ENCODE data around the gene MOCOS. TPM values are rescaled to one million over a fixed set of nuclear protein-coding genes. Genes with fewer than 3 reads are reported as not detected.

Gene MOCOS
- total RNA-seq, 1 experiment from 2014 or later: 4.2 TPM

GRCh38 chr18:36284268-36284667 is 97.0 kb downstream of the MOCOS start:
- H3K36me3 Mint-ChIP-seq: no peaks in the 10 kb centered on the region
- CTCF ChIA-PET: interaction anchor here (0.6 to 3.9 kb wide), 34 partner anchors 9 to 898 kb away, joined by 3 to 44 read pairs (median 4); partner anchors contain the start of genes FHOD3 and MOCOS
- H3K9me3 Mint-ChIP-seq: peaks cover 8% of the 10 kb centered on the region
- POLR2A ChIA-PET: no interaction called here
- TF ChIP-seq JUN (CRISPR knock-in tag; IDR thresholded peaks at IDR 0.05): no peak
- no peak for TF ChIP-seq ZNF138 (CRISPR knock-in tag; conservative IDR thresholded peaks at IDR 0.05)
- TF ChIP-seq HMGXB4 (CRISPR knock-in tag; IDR thresholded peaks at IDR 0.05): no peak
- no peak for TF ChIP-seq ZNF671 (CRISPR knock-in tag; IDR thresholded peaks at IDR 0.05)
- TF ChIP-seq TP53 (CRISPR knock-in tag; IDR thresholded peaks at IDR 0.05): no peak
- no peak for TF ChIP-seq IRF2 (CRISPR knock-in tag; IDR thresholded peaks at IDR 0.05; ENCODE audit: borderline replicate concordance, low read depth)
- TF ChIP-seq ATF1 (CRISPR knock-in tag; IDR thresholded peaks at IDR 0.05): no peak
- no peak for TF ChIP-seq CREB1 (CRISPR knock-in tag; IDR thresholded peaks at IDR 0.05)
- TF ChIP-seq FOXK1 (CRISPR knock-in tag; IDR thresholded peaks at IDR 0.05): no peak
- TF ChIP-seq ZBTB21 (CRISPR knock-in tag; IDR thresholded peaks at IDR 0.05; ENCODE audit: borderline replicate concordance): no peak
- no peak for TF ChIP-seq NR1H2 (CRISPR knock-in tag; IDR thresholded peaks at IDR 0.05)
- no peak for TF ChIP-seq ZNF232 (CRISPR knock-in tag; IDR thresholded peaks at IDR 0.05)
- no peak for DNase-seq (ENCODE audit: low spot score)
- H3K27ac Mint-ChIP-seq: no peak overlapping the region
- ATAC-seq: no peak
- no peaks in the 10 kb centered on the region; the same call in 1 of the 2 replicates for H3K4me1 Mint-ChIP-seq
- H3K4me3 Mint-ChIP-seq: no peak overlapping the region
- H3K27me3 Mint-ChIP-seq (ENCODE audit: low read depth): peaks cover 6% of the 10 kb centered on the region

GRCh38 chr18:36284671-36285295 is 97.5 kb downstream of the MOCOS start:
- ATAC-seq (peak; percentile 60), DNase-seq (ENCODE audit: low spot score) (peak; percentile 28)
- Mint-ChIP-seq H3K4me1 (no peaks in the 10 kb centered on the region; the same call in 1 of the 2 replicates), H3K4me3 (no peak overlapping the region), H3K27me3 (ENCODE audit: low read depth) (peaks cover 4% of the 10 kb centered on the region), H3K36me3 (no peaks in the 10 kb centered on the region), H3K27ac (no peak overlapping the region), H3K9me3 (peaks cover 11% of the 10 kb centered on the region)
- POLR2A ChIA-PET: no interaction called here
- TF ChIP-seq ZBTB21 (CRISPR knock-in tag; IDR thresholded peaks at IDR 0.05; ENCODE audit: borderline replicate concordance) (no peak), TEAD4 (CRISPR knock-in tag; IDR thresholded peaks at IDR 0.05) (no peak), CTCF (IDR thresholded peaks at IDR 0.05) (peak; percentile 61)
- CTCF ChIA-PET: interaction anchor here (0.6 to 3.9 kb wide), 36 partner anchors 10 to 898 kb away, joined by 3 to 44 read pairs (median 4); partner anchors contain the start of genes FHOD3 and MOCOS

- POLR2A ChIA-PET: no interaction called here
- Mint-ChIP-seq H3K4me3 (no peak overlapping the region), H3K9me3 (peaks cover 18% of the 10 kb centered on the region), H3K4me1 (no peaks in the 10 kb centered on the region; the same call in 1 of the 2 replicates), H3K27ac (no peak overlapping the region), H3K27me3 (ENCODE audit: low read depth) (peaks cover 8% of the 10 kb centered on the region; the same call in 1 of the 2 replicates), H3K36me3 (no peaks in the 10 kb centered on the region)
- TF ChIP-seq JAZF1 (CRISPR knock-in tag; IDR thresholded peaks at IDR 0.05): no peak
- CTCF ChIA-PET: no interaction called here
- DNase-seq (ENCODE audit: low spot score) (no peak), ATAC-seq (no peak)
Measured at GRCh38 chr18:36287653-36288052, 100.4 kb downstream of the MOCOS start.

- TF ChIP-seq ZBTB21 (CRISPR knock-in tag; IDR thresholded peaks at IDR 0.05; ENCODE audit: borderline replicate concordance): no peak
- no peak for TF ChIP-seq USF1 (CRISPR knock-in tag; IDR thresholded peaks at IDR 0.05)
- no peak for TF ChIP-seq ZNF425 (CRISPR knock-in tag; conservative IDR thresholded peaks at IDR 0.05)
- TF ChIP-seq ZNF317 (CRISPR knock-in tag; IDR thresholded peaks at IDR 0.05; ENCODE audit: borderline replicate concordance, low read depth): no peak
- H3K27ac Mint-ChIP-seq: no peak overlapping the region
- no peak for DNase-seq (ENCODE audit: low spot score)
- no peaks in the 10 kb centered on the region; the same call in 1 of the 2 replicates for H3K4me1 Mint-ChIP-seq
- no peak for ATAC-seq
- H3K36me3 Mint-ChIP-seq: no peaks in the 10 kb centered on the region
- peaks cover 8% of the 10 kb centered on the region; the same call in 1 of the 2 replicates for H3K27me3 Mint-ChIP-seq (ENCODE audit: low read depth)
- ChIA-PET POLR2A (no interaction called here), CTCF (no interaction called here)
- no peak overlapping the region for H3K4me3 Mint-ChIP-seq
- H3K9me3 Mint-ChIP-seq: peaks cover 18% of the 10 kb centered on the region
Measured at GRCh38 chr18:36288689-36289088, 101.4 kb downstream of the MOCOS start.
